HCT116 (cell line): ENCODE data around the gene LCN10.

Source experiments
- CBX3 ChIP-seq: IDR thresholded peaks from 2 replicates; pipeline ENCODE4 v1.6.1; 2012; ENCODE audit warnings: low read depth
- CTCF ChIP-seq, 3 experiments: fragments of 200-600 bp in 1 of 3; sonication (generic) in 1 of 3; IDR thresholded peaks in 2 of 3; conservative IDR thresholded peaks in 1 of 3; 2 replicates each; pipeline ENCODE4 v1.5.1; 2012 to 2017; ENCODE audit warnings: low read depth in 2 of 3, low read length in 2 of 3, antibody characterized with exemption in 1 of 3, borderline replicate concordance in 1 of 3, control low read depth in 1 of 3, mild to moderate bottlenecking in 1 of 3, mixed read lengths in 1 of 3, mixed run types in 1 of 3, moderate library complexity in 1 of 3; ENCODE audit not compliant: insufficient read depth in 1 of 3
- EZH2 ChIP-seq: fragments of 200-600 bp; sonication (generic); IDR thresholded peaks from 2 replicates; pipeline ENCODE4 v1.6.1; 2017; ENCODE audit warnings: antibody characterized with exemption, mixed run types
- EZH2phosphoT487 ChIP-seq: fragments of 200-600 bp; IDR thresholded peaks from 2 replicates; pipeline ENCODE4 v1.6.1; 2018; ENCODE audit warnings: antibody characterized with exemption, borderline replicate concordance
- FOSL1 ChIP-seq: IDR thresholded peaks from 2 replicates; pipeline ENCODE4 v1.6.1; 2012; ENCODE audit warnings: low read depth
- POLR2A ChIP-seq: IDR thresholded peaks from 2 replicates; pipeline ENCODE4 v1.7.0; 2011; ENCODE audit warnings: borderline replicate concordance; ENCODE audit not compliant: insufficient read depth, insufficient read length; ENCODE audit errors: extremely low read depth
- POLR2AphosphoS5 ChIP-seq: IDR thresholded peaks from 2 replicates; pipeline ENCODE4 v1.6.1; 2011; ENCODE audit warnings: mild to moderate bottlenecking, low read depth, low read length, moderate library complexity
- SRF ChIP-seq: IDR thresholded peaks from 2 replicates; pipeline ENCODE4 v1.6.1; 2012; ENCODE audit warnings: low read depth
- TCF7L2 ChIP-seq: IDR thresholded peaks from 2 replicates; pipeline ENCODE4 v1.7.0; 2011; ENCODE audit warnings: borderline replicate concordance, inconsistent platforms; ENCODE audit not compliant: insufficient read depth, insufficient read length; ENCODE audit errors: extremely low read depth
- ZBTB33 ChIP-seq: IDR thresholded peaks from 2 replicates; pipeline ENCODE4 v1.6.1; 2011; ENCODE audit warnings: mild to moderate bottlenecking, low read length, moderate library complexity; ENCODE audit not compliant: insufficient replicate concordance; ENCODE audit errors: extremely low read depth
- ZNF274 ChIP-seq: fragments of 200-500 bp; sonication (Bioruptor generic); IDR thresholded peaks from 2 replicates; pipeline ENCODE4 v1.6.1; 2014; ENCODE audit warnings: mild to moderate bottlenecking, low read depth, low read length, inconsistent platforms

GRCh38 chr9:136764301-136764891 lies 21.7 kb upstream of the LCN10 start, which contains the start of gene LCN15:
- no peak for TF ChIP-seq CTCF (IDR thresholded peaks at IDR 0.05 in 2 of 3, conservative IDR thresholded peaks at IDR 0.05 in 1 of 3; ENCODE audit: borderline replicate concordance in 1 of 3, insufficient read depth in 1 of 3, low read depth in 2 of 3, low read length in 2 of 3)
- TF ChIP-seq POLR2AphosphoS5 = no peak
- TF ChIP-seq EZH2 = no peak
- no peak for TF ChIP-seq TCF7L2
- TF ChIP-seq POLR2A = no peak
- no peak for TF ChIP-seq ZBTB33
- no peak for TF ChIP-seq ZNF274
- no peak for TF ChIP-seq FOSL1
- no peak for TF ChIP-seq SRF
- TF ChIP-seq EZH2phosphoT487 = no peak
- TF ChIP-seq CBX3 = no peak
